ENCODE measurements around the gene DDX39A.
"Not testable (repeated sequence)": the region's sequence is repeated elsewhere in the genome, so short reads cannot be mapped to it uniquely, and the experiment has no call there.

Gene DDX39A

GRCh38 chr19:14383661-14384555 lies 35.2 kb downstream of the DDX39A start:
- DNase-seq = no peak

GRCh38 chr19:14381689-14382474 lies 37.3 kb downstream of the DDX39A start:
- no peak for DNase-seq

- no peak for DNase-seq
These were observed 39.7 kb downstream of the DDX39A start for GRCh38 chr19:14379294-14380065.

GRCh38 chr19:14378890-14379289 lies 40.3 kb downstream of the DDX39A start:
- no peak for DNase-seq

GRCh38 chr19:14377883-14378328 lies 41.2 kb downstream of the DDX39A start:
- DNase-seq = no peak

GRCh38 chr19:14375582-14376291 lies 43.4 kb downstream of the DDX39A start:
- DNase-seq = no peak

- DNase-seq = no peak
These were observed 44.0 kb downstream of the DDX39A start for GRCh38 chr19:14375055-14375581.

- not testable (repeated sequence) for DNase-seq
These were observed 44.8 kb downstream of the DDX39A start for GRCh38 chr19:14374313-14374712.

- not testable (repeated sequence) for DNase-seq
These were observed 46.6 kb downstream of the DDX39A start for GRCh38 chr19:14372384-14373077.

GRCh38 chr19:14371301-14371821 lies 47.8 kb downstream of the DDX39A start:
- DNase-seq = no peak

- no peak for DNase-seq
These were observed 48.2 kb downstream of the DDX39A start for GRCh38 chr19:14370940-14371280.

- DNase-seq = no peak
These were observed 48.8 kb downstream of the DDX39A start for GRCh38 chr19:14370169-14370939.

- no peak for DNase-seq
These were observed 49.6 kb downstream of the DDX39A start for GRCh38 chr19:14369399-14370168.

- no peak for DNase-seq
These were observed 51.1 kb downstream of the DDX39A start for GRCh38 chr19:14368011-14368513.

GRCh38 chr19:14367016-14367415 lies 52.1 kb downstream of the DDX39A start:
- no peak for DNase-seq

- peak; percentile 92 for DNase-seq
These were observed 52.6 kb downstream of the DDX39A start for GRCh38 chr19:14366529-14366928.

GRCh38 chr19:14364098-14364443 lies 55.1 kb downstream of the DDX39A start:
- DNase-seq = not testable (repeated sequence)

- DNase-seq = peak; percentile 72
These were observed 55.7 kb downstream of the DDX39A start for GRCh38 chr19:14363183-14364097.

Data from NCI-H2171 treated with DMSO at 0.1 percent for 48 hours (cell line).